Activated T-helper 1 cell treated with Interleukin-2 at 50 U/mL for 16 hours (primary cell): Measurements from ENCODE around the gene CAB39L.
"Not testable (repeated sequence)": the region's sequence is repeated elsewhere in the genome, so short reads cannot be mapped to it uniquely, and the experiment has no call there.

Source experiments
- DNase-seq: peaks from one replicate; pipeline ENCODE4 v3.0.0-alpha.2; 2020; ENCODE audit warnings: low read depth

The CAB39L gene

GRCh38 chr13:49347650-49348385 lies 96.0 kb downstream of the CAB39L start:
- no peak for DNase-seq

GRCh38 chr13:49346460-49346859 lies 97.4 kb downstream of the CAB39L start:
- no peak for DNase-seq

- no peak for DNase-seq
Measured at GRCh38 chr13:49343731-49344130, 100.1 kb downstream of the CAB39L start.

- no peak for DNase-seq
Measured at GRCh38 chr13:49343255-49343654, 100.6 kb downstream of the CAB39L start.

GRCh38 chr13:49342454-49342853 lies 101.4 kb downstream of the CAB39L start:
- DNase-seq, result no peak

- no peak for DNase-seq
Measured at GRCh38 chr13:49341941-49342340, 101.9 kb downstream of the CAB39L start.

GRCh38 chr13:49341517-49341916 lies 102.3 kb downstream of the CAB39L start:
- no peak for DNase-seq

- no peak for DNase-seq
Measured at GRCh38 chr13:49340161-49340560, 103.7 kb downstream of the CAB39L start.

GRCh38 chr13:49336655-49337054 lies 107.2 kb downstream of the CAB39L start:
- no peak for DNase-seq

- no peak for DNase-seq
Measured at GRCh38 chr13:49330546-49330864, 113.4 kb downstream of the CAB39L start.

- DNase-seq, result no peak
Measured at GRCh38 chr13:49329831-49330545, 113.9 kb downstream of the CAB39L start.

- DNase-seq, result not testable (repeated sequence)
Measured at GRCh38 chr13:49327145-49327544, 116.7 kb downstream of the CAB39L start.

- no peak for DNase-seq
Measured at GRCh38 chr13:49326222-49326917, 117.5 kb downstream of the CAB39L start.

- DNase-seq, result no peak
Measured at GRCh38 chr13:49323344-49323743, 120.5 kb downstream of the CAB39L start.

GRCh38 chr13:49322702-49323101 lies 121.2 kb downstream of the CAB39L start:
- DNase-seq, result no peak

GRCh38 chr13:49320975-49321374 lies 122.9 kb downstream of the CAB39L start:
- no peak for DNase-seq

- DNase-seq, result no peak
Measured at GRCh38 chr13:49319951-49320350, 123.9 kb downstream of the CAB39L start.

- no peak for DNase-seq
Measured at GRCh38 chr13:49319551-49319950, 124.3 kb downstream of the CAB39L start.

- no peak for DNase-seq
Measured at GRCh38 chr13:49315756-49316482, 127.9 kb downstream of the CAB39L start.

GRCh38 chr13:49315036-49315565 lies 128.8 kb downstream of the CAB39L start:
- no peak for DNase-seq

- DNase-seq, result no peak
Measured at GRCh38 chr13:49314344-49314882, 129.5 kb downstream of the CAB39L start.

GRCh38 chr13:49311816-49312215 lies 132.0 kb downstream of the CAB39L start:
- DNase-seq, result no peak
